Fibroblast of pulmonary artery (primary cell): ENCODE measurements around the gene FOXO3.

Experiments used
- DNase-seq: peaks from one replicate; pipeline ENCODE4 v3.0.0-alpha.2; 2010; ENCODE audit warnings: low read depth
- H3K4me3 ChIP-seq: replicated peaks from 2 replicates; pipeline ENCODE4 v1.5.1; 2011; ENCODE audit warnings: low read depth, mild to moderate bottlenecking, control low read depth, low read length, moderate library complexity
- TF ChIP-seq, protein P1 (sequence below): IDR thresholded peaks from 2 replicates; pipeline ENCODE4 v1.5.1; 2011; ENCODE audit warnings: mild to moderate bottlenecking, control low read depth, low read length, inconsistent platforms; ENCODE audit errors: missing control alignments

Gene FOXO3

DNA sequence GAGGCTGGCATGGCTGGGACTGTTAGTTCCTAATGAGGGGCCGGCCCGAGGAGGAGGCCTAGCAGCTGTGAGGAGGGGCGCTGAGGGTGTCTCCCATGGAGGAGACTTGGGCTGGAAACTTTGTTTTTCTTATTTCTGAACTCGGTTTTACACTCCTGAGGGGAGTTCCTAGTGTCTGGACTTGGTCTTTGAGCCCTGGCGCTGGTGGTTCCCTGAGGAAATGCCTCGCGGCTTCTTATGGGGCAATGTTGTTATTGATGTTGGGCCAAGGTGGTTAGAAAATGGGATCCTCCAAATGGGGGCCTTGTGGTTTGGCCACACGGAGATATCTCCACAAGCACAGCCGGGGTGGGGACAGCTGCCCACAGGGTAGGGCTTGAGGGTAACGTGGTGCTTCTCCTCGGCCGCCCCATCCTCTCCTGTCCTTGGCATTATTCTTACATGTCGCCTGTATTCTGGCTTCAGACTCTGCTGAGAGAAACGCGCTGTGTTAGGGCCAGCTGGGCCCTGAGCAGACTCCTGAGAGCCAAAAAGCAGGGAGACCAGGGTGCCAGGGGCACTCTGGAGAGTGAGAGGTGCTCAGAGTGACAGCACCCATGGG lies 136.9 kb downstream of the FOXO3 start:
- DNase-seq = peak; percentile 48
- no peak overlapping the region for H3K4me3 ChIP-seq
- TF ChIP-seq, protein P1, sequence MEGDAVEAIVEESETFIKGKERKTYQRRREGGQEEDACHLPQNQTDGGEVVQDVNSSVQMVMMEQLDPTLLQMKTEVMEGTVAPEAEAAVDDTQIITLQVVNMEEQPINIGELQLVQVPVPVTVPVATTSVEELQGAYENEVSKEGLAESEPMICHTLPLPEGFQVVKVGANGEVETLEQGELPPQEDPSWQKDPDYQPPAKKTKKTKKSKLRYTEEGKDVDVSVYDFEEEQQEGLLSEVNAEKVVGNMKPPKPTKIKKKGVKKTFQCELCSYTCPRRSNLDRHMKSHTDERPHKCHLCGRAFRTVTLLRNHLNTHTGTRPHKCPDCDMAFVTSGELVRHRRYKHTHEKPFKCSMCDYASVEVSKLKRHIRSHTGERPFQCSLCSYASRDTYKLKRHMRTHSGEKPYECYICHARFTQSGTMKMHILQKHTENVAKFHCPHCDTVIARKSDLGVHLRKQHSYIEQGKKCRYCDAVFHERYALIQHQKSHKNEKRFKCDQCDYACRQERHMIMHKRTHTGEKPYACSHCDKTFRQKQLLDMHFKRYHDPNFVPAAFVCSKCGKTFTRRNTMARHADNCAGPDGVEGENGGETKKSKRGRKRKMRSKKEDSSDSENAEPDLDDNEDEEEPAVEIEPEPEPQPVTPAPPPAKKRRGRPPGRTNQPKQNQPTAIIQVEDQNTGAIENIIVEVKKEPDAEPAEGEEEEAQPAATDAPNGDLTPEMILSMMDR = no peak

DNA sequence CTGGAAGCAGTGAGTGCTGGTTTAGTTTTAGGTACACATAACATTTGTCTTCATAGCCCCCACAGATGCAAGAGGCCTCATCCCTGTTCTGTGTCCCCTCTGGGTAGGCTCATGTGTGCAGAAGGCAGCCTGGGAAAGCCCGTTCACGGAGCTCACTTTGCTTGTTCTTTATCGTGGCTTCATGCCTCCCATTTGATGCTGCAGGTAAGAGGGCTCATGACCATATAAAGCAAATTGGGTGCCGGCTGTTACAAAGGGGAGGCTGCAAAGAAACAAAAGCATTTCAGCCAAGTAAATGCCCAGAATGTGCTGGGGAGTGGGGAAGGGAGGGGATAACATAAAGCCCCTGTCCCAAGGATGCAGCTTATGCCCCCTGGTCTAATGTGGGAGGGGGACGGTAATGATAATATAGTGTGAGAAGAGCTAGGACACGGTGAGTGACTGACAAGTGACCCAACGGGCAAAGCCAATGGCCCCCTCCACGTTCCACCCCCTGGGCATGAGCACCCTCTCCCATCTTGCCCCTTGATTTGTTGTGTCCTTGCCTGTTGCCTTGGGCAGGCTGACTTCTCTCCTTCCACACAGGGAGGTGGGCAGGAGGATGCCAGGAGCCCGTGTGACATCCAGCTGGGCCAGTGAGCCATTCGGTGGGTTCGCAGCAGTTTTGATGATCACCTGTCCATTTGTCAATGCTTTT lies 138.0 kb downstream of the FOXO3 start:
- TF ChIP-seq, protein P1 = no peak

DNA sequence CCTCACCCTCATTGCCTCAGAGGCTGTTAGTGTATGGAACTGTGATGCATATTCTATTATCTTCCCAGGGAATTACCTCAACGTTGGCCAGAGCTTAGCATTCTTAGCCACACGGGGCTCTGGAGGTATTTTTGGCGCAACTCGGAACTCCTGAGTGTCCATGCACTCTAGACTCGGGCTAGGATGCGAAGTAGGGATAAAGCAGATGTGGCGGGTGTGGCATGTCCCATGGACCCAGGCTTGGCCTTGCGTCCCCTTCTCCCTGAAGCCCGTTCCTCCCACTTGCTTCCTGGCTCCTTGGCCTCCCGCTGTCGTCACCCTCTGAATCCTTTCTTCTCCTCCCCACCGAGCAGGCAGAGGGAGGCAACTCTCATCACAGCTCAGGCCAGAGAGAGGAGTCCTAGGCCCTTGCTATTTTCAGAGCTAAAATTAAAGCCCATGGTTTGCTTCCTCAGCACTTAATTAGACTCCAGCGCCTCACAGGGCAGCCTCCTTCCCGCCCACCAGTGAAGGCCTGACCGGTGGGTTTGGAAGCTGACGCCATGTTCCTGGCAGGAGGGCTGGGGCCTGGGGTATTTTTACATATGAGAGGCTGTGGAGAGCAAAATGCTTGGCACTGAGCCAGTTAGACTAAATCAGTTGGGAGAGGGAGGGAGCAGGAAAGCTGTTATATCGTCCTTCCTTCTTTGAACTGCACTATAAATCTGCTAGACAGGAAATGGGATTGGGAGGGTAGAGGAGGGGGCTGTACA lies 138.7 kb downstream of the FOXO3 start:
- peak; percentile 68 for DNase-seq
- H3K4me3 ChIP-seq = no peak overlapping the region
- TF ChIP-seq, protein P1 = no peak

More for the DNA sequence above, 138.0 kb downstream of the FOXO3 start:
- DNase-seq = no peak
- H3K4me3 ChIP-seq = no peak overlapping the region

DNA sequence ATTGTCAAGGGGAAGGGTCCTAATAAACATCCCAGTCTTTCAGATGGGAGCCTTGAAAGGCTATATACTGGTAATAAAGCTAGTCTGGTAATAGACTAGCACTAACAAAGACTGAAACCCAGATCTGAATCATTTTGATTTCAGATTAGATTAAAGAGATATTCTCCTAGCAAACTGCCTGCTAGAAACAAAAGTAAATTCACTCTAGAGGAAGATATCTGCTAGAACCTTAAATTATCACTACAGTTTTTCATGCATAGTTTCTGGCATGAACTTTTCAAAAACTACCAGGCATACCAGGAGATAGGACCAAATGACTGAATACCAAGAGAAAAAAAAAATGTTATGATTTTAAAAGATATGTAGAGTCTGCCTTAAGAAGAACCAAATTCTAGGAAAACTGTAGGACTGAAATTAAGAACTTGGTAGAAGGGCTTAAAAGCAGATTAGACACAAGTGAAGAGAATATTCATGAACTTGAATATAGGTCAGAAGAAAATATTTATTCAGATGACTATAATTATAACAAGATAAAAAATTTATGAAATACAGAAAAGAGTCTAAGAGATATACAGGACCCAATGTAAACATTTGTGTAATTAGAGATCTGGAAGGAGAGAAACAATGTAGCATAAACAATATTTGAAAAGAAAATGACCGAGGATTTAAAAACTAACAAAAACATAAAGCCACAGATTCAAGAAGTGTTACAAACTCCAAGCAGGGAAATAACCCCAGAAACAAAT lies 141.6 kb downstream of the FOXO3 start:
- H3K4me3 ChIP-seq = no peak overlapping the region
- TF ChIP-seq, protein P1 = no peak

DNA sequence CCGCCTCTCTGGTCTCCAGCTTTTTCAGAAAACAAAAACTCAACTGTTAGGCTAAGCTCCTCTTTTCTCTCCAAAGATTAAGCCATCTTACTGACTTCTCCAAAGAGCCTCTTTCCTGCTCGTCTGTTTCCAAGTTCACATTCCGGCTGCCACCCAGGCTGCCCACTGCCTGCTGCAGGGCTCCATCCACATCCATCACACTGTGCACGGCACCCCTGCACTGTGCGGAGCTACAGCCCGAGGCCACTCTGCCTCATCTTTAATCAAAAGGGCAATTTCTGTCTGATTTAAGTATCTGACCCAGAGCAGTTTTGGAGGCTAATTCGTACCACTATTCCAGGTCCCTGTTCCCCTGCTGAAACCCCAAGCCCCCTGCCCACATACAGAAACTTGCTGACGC lies 145.9 kb downstream of the FOXO3 start:
- DNase-seq = no peak
- H3K4me3 ChIP-seq = no peak overlapping the region
- TF ChIP-seq, protein P1 = no peak

More for the DNA sequence above, 141.6 kb downstream of the FOXO3 start:
- DNase-seq = no peak

DNA sequence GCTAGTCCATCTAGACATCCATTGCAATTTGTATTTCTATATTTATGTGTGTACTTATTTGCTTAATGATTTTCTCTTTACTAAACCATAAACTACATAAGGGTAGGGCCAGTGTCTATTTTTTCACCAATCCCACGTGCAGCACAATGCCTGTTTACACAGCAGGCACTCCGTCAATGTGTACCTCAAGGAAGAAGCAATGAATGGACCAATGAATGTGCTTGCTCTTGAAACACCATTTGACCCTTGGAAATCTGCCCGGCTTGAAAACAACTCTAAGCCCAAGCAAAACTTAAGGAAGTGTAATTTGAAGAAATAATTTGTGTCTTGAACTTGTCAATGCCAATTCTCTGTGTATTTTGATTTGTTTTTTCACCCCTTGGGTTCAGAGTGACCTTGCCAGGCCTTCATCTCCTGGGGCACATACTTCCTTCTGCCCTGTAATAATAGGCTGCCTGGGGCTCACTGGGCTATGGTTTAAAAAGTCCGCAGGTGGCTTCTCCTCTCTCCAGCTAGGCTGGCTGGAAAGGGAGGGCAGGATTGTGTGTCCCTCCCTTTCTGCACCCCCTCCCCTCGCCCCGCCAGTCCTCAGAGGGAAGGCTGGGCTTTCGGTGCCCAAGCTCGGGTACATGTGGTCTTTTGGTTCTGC lies 146.7 kb downstream of the FOXO3 start:
- DNase-seq = no peak
- no peak overlapping the region for H3K4me3 ChIP-seq
- TF ChIP-seq, protein P1 = no peak
